Endothelial cell of umbilical vein (primary cell): ENCODE results near the gene LRIG1.

Experiments used
- CTCF ChIP-seq, 2 donors: IDR thresholded peaks; 1 replicate in 1 of 2; 2 replicates in 1 of 2; pipeline ENCODE4 v1.5.1; 2011; ENCODE audit warnings: low read length in 2 of 2, mild to moderate bottlenecking in 2 of 2, moderate library complexity in 2 of 2, control low read depth in 1 of 2, inconsistent platforms in 1 of 2, low read depth in 1 of 2; ENCODE audit not compliant: insufficient read depth in 1 of 2; ENCODE audit errors: extremely low read depth in 1 of 2
- POLR2AphosphoS5 ChIP-seq: IDR thresholded peaks from 2 replicates; pipeline ENCODE4 v1.6.1; 2012; ENCODE audit warnings: low read depth, mild to moderate bottlenecking, control low read depth, low read length, moderate library complexity; ENCODE audit not compliant: insufficient read depth

GRCh38 chr3:66439666-66440344 lies 61.0 kb downstream of the LRIG1 start:
- TF ChIP-seq CTCF (IDR thresholded peaks at IDR 0.05; ENCODE audit: extremely low read depth in 1 of 2, insufficient read depth in 1 of 2, low read depth in 1 of 2, low read length in 2 of 2) = no peak
- no peak for TF ChIP-seq POLR2AphosphoS5
